Endothelial cell of umbilical vein (primary cell): ENCODE data around the gene SEMA3A. TPM values are rescaled to one million over a fixed set of nuclear protein-coding genes. Genes with fewer than 3 reads are reported as not detected.

Experiments used
- BruUV-seq: library from RNA; stranded (reverse); fragments of 400-500 nt; replicated peaks from 2 replicates; lab custom pipeline; 2021; lab: Mats Ljungman, UMichigan
- CTCF ChIA-PET: fragments of 300-600, 350-600 bp; sonication (Branson Sonifier 250); formaldehyde crosslinking; loops from one replicate; lab custom pipeline; 2021; ENCODE audit warnings: antibody characterized with exemption, inconsistent platforms; lab: Charles Lee
- POLR2A ChIA-PET: fragments of 300-600, 350-600 bp; sonication (Branson Sonifier 250); formaldehyde crosslinking; loops from one replicate; lab custom pipeline; 2021; ENCODE audit warnings: antibody characterized with exemption, inconsistent platforms; lab: Charles Lee
- DNase-seq: peaks from one replicate; pipeline ENCODE4 v3.0.0-alpha.2; 2011; ENCODE audit warnings: low read depth, low spot score
- FAIRE-seq: peaks from 2 replicates; lab custom pipeline; 2011; peaks lifted over from hg19 to GRCh38; lab: Jason Lieb, UNC
- H2AFZ ChIP-seq: 2 replicates; pipeline ENCODE4 v1.6.0; 2012; ENCODE audit warnings: low read depth, low read length, control low read depth, inconsistent platforms
- H3K27ac ChIP-seq: 2 replicates; pipeline ENCODE4 v1.5.1; 2011; ENCODE audit warnings: low read depth, mild to moderate bottlenecking, control low read depth, low read length, moderate library complexity; ENCODE audit not compliant: insufficient read depth
- H3K27me3 ChIP-seq, 2 experiments: 2 replicates each; pipeline versions ENCODE4 v1.6.0 to v1.6.1; 2011; ENCODE audit warnings: low read length in 2 of 2, mixed read lengths in 1 of 2; ENCODE audit not compliant: control insufficient read depth in 2 of 2, insufficient read depth in 2 of 2
- H3K36me3 ChIP-seq, 2 experiments: 2 replicates in 1 of 2; 3 replicates in 1 of 2; pipeline ENCODE4 v1.5.1; 2011; ENCODE audit warnings: low read length in 2 of 2, mild to moderate bottlenecking in 1 of 2, moderate library complexity in 1 of 2; ENCODE audit not compliant: control insufficient read depth in 2 of 2, insufficient read depth in 2 of 2; ENCODE audit errors: extremely low read depth in 1 of 2
- H3K4me1 ChIP-seq: 3 replicates; pipeline ENCODE4 v1.5.1; 2011; ENCODE audit warnings: mild to moderate bottlenecking, low read length; ENCODE audit not compliant: control insufficient read depth, insufficient read depth; ENCODE audit errors: extremely low read depth
- H3K4me2 ChIP-seq: 2 replicates; pipeline ENCODE4 v1.6.1; 2011; ENCODE audit warnings: low read length, control low read depth, mixed read lengths; ENCODE audit not compliant: insufficient read depth
- H3K4me3 ChIP-seq, 3 experiments: fragments of 200-600 bp in 1 of 3; sonication (generic), shearing (Covaris generic) in 1 of 3; replicated peaks in 1 of 3; 2 replicates each; pipeline ENCODE4 v1.5.1; 2011 to 2016; ENCODE audit warnings: control low read depth in 3 of 3, low read length in 3 of 3, mild to moderate bottlenecking in 2 of 3, inconsistent platforms in 1 of 3, low read depth in 1 of 3, moderate library complexity in 1 of 3; ENCODE audit not compliant: insufficient read depth in 1 of 3
- H3K79me2 ChIP-seq: 2 replicates; pipeline ENCODE4 v1.6.0; 2012; ENCODE audit warnings: low read length, inconsistent platforms; ENCODE audit not compliant: control insufficient read depth, insufficient read depth
- H3K9ac ChIP-seq: replicated peaks from 2 replicates; pipeline ENCODE3; 2011; ENCODE audit warnings: low read length, control low read depth; ENCODE audit not compliant: insufficient read depth; ENCODE audit errors: extremely low read depth
- H3K9me1 ChIP-seq: replicated peaks from 3 replicates; pipeline ENCODE4 v1.6.0; 2011; ENCODE audit warnings: mild to moderate bottlenecking, low read length; ENCODE audit not compliant: control insufficient read depth, insufficient read depth; ENCODE audit errors: extremely low read depth
- H3K9me3 ChIP-seq: replicated peaks from 2 replicates; pipeline ENCODE4 v1.5.1; 2012; ENCODE audit warnings: low read length, inconsistent platforms; ENCODE audit not compliant: control insufficient read depth, insufficient read depth
- H4K20me1 ChIP-seq: replicated peaks from 2 replicates; pipeline ENCODE3; 2011; ENCODE audit warnings: mild to moderate bottlenecking, low read length; ENCODE audit not compliant: control insufficient read depth, insufficient read depth; ENCODE audit errors: extremely low read depth
- CTCF ChIP-seq, 2 donors: IDR thresholded peaks; 1 replicate in 1 of 2; 2 replicates in 1 of 2; pipeline ENCODE4 v1.5.1; 2011; ENCODE audit warnings: low read length in 2 of 2, mild to moderate bottlenecking in 2 of 2, moderate library complexity in 2 of 2, control low read depth in 1 of 2, inconsistent platforms in 1 of 2, low read depth in 1 of 2; ENCODE audit not compliant: insufficient read depth in 1 of 2; ENCODE audit errors: extremely low read depth in 1 of 2
- EZH2 ChIP-seq: IDR thresholded peaks from 2 replicates; pipeline ENCODE4 v1.6.1; 2012; ENCODE audit warnings: borderline replicate concordance, low read depth, mild to moderate bottlenecking, moderate library complexity, low read length, inconsistent platforms; ENCODE audit not compliant: severe bottlenecking
- FOS ChIP-seq: IDR thresholded peaks from 2 replicates; pipeline ENCODE4 v1.6.1; 2011; ENCODE audit warnings: mild to moderate bottlenecking, low read length, moderate library complexity, borderline replicate concordance; ENCODE audit not compliant: insufficient read depth
- GATA2 ChIP-seq: IDR thresholded peaks from 2 replicates; pipeline ENCODE4 v1.7.0; 2011; ENCODE audit warnings: low read depth, mild to moderate bottlenecking, moderate library complexity, mixed read lengths, low read length; ENCODE audit not compliant: insufficient read length, insufficient read depth
- JUN ChIP-seq: IDR thresholded peaks from 2 replicates; pipeline ENCODE4 v1.6.1; 2011; ENCODE audit warnings: borderline replicate concordance, low read depth; ENCODE audit not compliant: insufficient read length, insufficient read depth
- MAX ChIP-seq: IDR thresholded peaks from 2 replicates; pipeline ENCODE4 v1.6.1; 2011; ENCODE audit not compliant: insufficient read depth, insufficient read length
- MYC ChIP-seq: IDR thresholded peaks from one replicate; pipeline ENCODE4 v1.6.1; 2011; ENCODE audit warnings: mild to moderate bottlenecking, low read depth, low read length
- POLR2A ChIP-seq: IDR thresholded peaks from 2 replicates; pipeline ENCODE4 v1.6.1; 2012; ENCODE audit warnings: low read depth, mild to moderate bottlenecking, control low read depth, low read length
- POLR2AphosphoS5 ChIP-seq: IDR thresholded peaks from 2 replicates; pipeline ENCODE4 v1.6.1; 2012; ENCODE audit warnings: low read depth, mild to moderate bottlenecking, control low read depth, low read length, moderate library complexity; ENCODE audit not compliant: insufficient read depth
- dilution Hi-C: fragments of 300-500 bp; cut with MboI; formaldehyde crosslinking; loops from one replicate; pipeline ENCODE4 v1.15.0; 2019; ENCODE audit warnings: low sequenced_read_pairs; ENCODE audit not compliant: extremely low pct_ligation_motif_present
- intact Hi-C: fragments of 100-400 bp; cut with micrococcal nuclease; formaldehyde crosslinking; loops from one replicate; pipeline ENCODE4 v1.10.0; 2022
- polyA plus RNA-seq, 4 experiments: library from polyadenylated mRNA; depleted of rRNA in 3 of 4; stranded (reverse) in 3 of 4; unstranded in 1 of 4; fragments of >200 nt; gene quantifications; 2 replicates each; pipeline versions ENCODE4 v1.2.1 to v1.2.3, GENCODE V29; 2011 to 2012; ENCODE audit warnings: missing spikeins in 1 of 4
- total RNA-seq: library from RNA; stranded (reverse); gene quantifications from 2 replicates; pipeline ENCODE4 v1.2.3, GENCODE V29; 2021

The SEMA3A gene
- total and polyA plus RNA-seq, 2 donors (not counting 3 experiments of a cell fraction or from before 2014, with no cell fraction given), result 0.68 to 1.2 TPM

- Histone ChIP-seq H3K4me3 (no peak overlapping the region), H3K36me3 (no peaks in the 10 kb centered on the region), H3K79me2 (no peaks in the 10 kb centered on the region), H3K9me1 (no peaks in the 10 kb centered on the region), H3K27ac (no peak overlapping the region), H3K4me1 (peaks cover 8% of the 10 kb centered on the region), H3K9ac (no peak overlapping the region), H2AFZ (no peak overlapping the region), H3K4me2 (no peak overlapping the region), H3K9me3 (no peaks in the 10 kb centered on the region), H4K20me1 (no peaks in the 10 kb centered on the region), H3K27me3 (no peaks in the 10 kb centered on the region)
- POLR2A ChIA-PET, result no interaction called here
- BruUV-seq, result no TSS peak
- TF ChIP-seq CTCF (IDR thresholded peaks at IDR 0.05; ENCODE audit: extremely low read depth in 1 of 2, insufficient read depth in 1 of 2, low read depth in 1 of 2, low read length in 2 of 2) (no peak), FOS (no peak), POLR2AphosphoS5 (no peak), POLR2A (no peak), MYC (no peak), MAX (no peak), GATA2 (no peak), EZH2 (no peak), JUN (no peak)
- dilution Hi-C loops (no loop called here), intact Hi-C loops (no loop called here)
- CTCF ChIA-PET, result interaction anchor here (0.9 kb wide), 1 partner anchor 25 kb away, joined by 3 read pairs; no protein-coding TSS in a partner anchor
- DNase-seq (no peak), FAIRE-seq (no peak)
Observed at GRCh38 chr7:84207615-84208014, 13.0 kb upstream of the SEMA3A start.
